OCI-LY1 (cell line): ENCODE results near the gene DEGS2.

Experiments used
- H2AFZ ChIP-seq: fragments of 200-600 bp; sonication (generic), shearing (Covaris generic); 2 replicates; pipeline ENCODE4 v1.6.0; 2014; ENCODE audit warnings: antibody characterized with exemption, mild to moderate bottlenecking, low read length
- H3F3A ChIP-seq: fragments of 200-600 bp; sonication (generic), shearing (Covaris generic); 2 replicates; pipeline ENCODE4 v1.6.0; 2014; ENCODE audit warnings: mild to moderate bottlenecking, antibody characterized with exemption, low read length, moderate library complexity; ENCODE audit not compliant: insufficient read depth
- H3K27ac ChIP-seq: fragments of 200-600 bp; sonication (generic); 2 replicates; pipeline ENCODE4 v1.5.1; 2014; ENCODE audit warnings: low read length, mixed run types, mild to moderate bottlenecking, low read depth; ENCODE audit not compliant: poor library complexity, severe bottlenecking
- H3K27me3 ChIP-seq: fragments of 200-600 bp; sonication (generic); 2 replicates; pipeline ENCODE4 v1.6.0; 2014; ENCODE audit warnings: antibody characterized with exemption, mild to moderate bottlenecking, low read length, moderate library complexity; ENCODE audit not compliant: insufficient read depth
- H3K36me3 ChIP-seq: fragments of 200-600 bp; sonication (generic); 2 replicates; pipeline ENCODE4 v1.6.1; 2014; ENCODE audit warnings: mild to moderate bottlenecking, antibody characterized with exemption, low read length, moderate library complexity, mixed read lengths; ENCODE audit not compliant: insufficient read depth
- H3K4me1 ChIP-seq: fragments of 200-600 bp; sonication (generic); 2 replicates; pipeline ENCODE4 v1.5.1; 2014; ENCODE audit warnings: mild to moderate bottlenecking, low read length, moderate library complexity; ENCODE audit not compliant: insufficient read depth, severe bottlenecking
- H3K4me2 ChIP-seq: fragments of 200-600 bp; sonication (generic), shearing (Covaris generic); 2 replicates; pipeline ENCODE4 v1.6.1; 2014; ENCODE audit warnings: low read length
- H3K4me3 ChIP-seq: fragments of 200-600 bp; sonication (generic); 2 replicates; pipeline ENCODE4 v1.5.1; 2014; ENCODE audit warnings: low read length, low read depth, mild to moderate bottlenecking, mixed read lengths; ENCODE audit not compliant: poor library complexity, severe bottlenecking
- H3K79me2 ChIP-seq: fragments of 200-600 bp; shearing (Covaris generic); 2 replicates; pipeline ENCODE4 v1.6.1; 2016; ENCODE audit warnings: mixed run types, low read length, mixed read lengths; ENCODE audit not compliant: insufficient read depth
- H3K9ac ChIP-seq: fragments of 200-600 bp; sonication (generic), shearing (Covaris generic); 2 replicates; pipeline ENCODE4 v1.6.1; 2014; ENCODE audit warnings: mild to moderate bottlenecking, low read length, mixed read lengths
- H3K9me2 ChIP-seq: fragments of 200-600 bp; sonication (generic), shearing (Covaris generic); 2 replicates; pipeline ENCODE4 v1.6.1; 2014; ENCODE audit warnings: low read depth, mild to moderate bottlenecking, low read length, mixed read lengths
- H3K9me3 ChIP-seq: fragments of 200-600 bp; shearing (Covaris generic); 2 replicates; pipeline ENCODE4 v1.6.1; 2014; ENCODE audit warnings: low read length, mixed read lengths
- H4K20me1 ChIP-seq: fragments of 200-600 bp; sonication (generic), shearing (Covaris generic); 2 replicates; pipeline ENCODE4 v1.6.0; 2016; ENCODE audit warnings: mild to moderate bottlenecking, low read length; ENCODE audit not compliant: insufficient read depth
- CTCF ChIP-seq: fragments of 200-600 bp; sonication (generic), shearing (Covaris generic); IDR thresholded peaks from 2 replicates; pipeline ENCODE4 v1.5.1; 2017; ENCODE audit warnings: mild to moderate bottlenecking, antibody characterized with exemption, low read length, moderate library complexity, mixed read lengths
- EZH2 ChIP-seq: fragments of 200-600 bp; sonication (generic), shearing (Covaris generic); IDR thresholded peaks from 2 replicates; pipeline ENCODE4 v1.8.0; 2017; ENCODE audit warnings: borderline replicate concordance, mixed run types, mild to moderate bottlenecking, antibody characterized with exemption, low read length, moderate library complexity, mixed read lengths

Gene DEGS2

DNA sequence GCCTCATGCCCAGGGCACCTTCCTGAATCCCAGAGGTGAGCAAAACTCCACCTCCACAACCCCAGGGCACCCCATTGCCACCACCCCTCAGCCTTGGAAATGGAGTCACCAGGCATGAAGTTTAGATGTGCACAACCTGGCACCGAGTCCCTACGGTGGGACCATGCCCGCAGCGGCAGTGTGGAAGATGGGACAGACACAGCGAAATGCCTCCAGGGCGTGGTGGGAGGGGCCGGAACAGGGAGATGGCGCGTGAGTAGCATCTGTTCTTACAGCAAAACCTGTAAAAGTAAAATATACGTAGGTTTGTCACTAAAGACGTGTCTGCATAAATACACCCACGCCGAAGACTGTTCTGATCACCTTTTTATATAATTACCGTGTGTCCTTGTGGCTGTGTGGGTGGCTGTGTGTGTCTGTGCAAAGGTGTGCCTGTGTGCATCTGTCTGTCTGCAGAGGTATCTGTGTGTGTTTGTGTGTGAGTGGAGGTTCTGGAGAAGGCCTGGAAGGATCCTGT, 17.4 kb upstream of the DEGS2 start:
- H3K4me2 ChIP-seq = no peak overlapping the region

DNA sequence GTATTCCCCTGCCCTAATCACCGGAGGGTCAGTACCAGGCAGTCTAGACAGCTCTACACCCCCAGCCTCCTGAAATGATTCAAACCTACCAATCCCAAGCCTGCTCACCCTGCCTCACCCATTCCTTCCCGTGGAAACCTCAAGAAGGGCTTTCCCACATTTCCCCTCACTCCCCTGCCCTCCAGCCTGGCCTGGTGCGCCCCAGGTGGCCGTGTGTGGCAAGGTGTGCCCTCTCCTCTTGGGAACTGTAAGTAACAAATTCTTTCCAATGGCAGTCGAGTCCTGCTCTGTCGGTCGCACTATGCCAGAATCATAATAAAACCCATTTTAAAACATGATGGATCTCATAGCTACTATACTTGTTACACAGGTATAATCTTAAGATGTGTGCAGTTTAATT, 13.9 kb upstream of the DEGS2 start:
- H2AFZ ChIP-seq = no peak overlapping the region
- no peak overlapping the region for H3K4me2 ChIP-seq
- no peak overlapping the region for H3K9ac ChIP-seq
- no peaks in the 10 kb centered on the region for H3K9me3 ChIP-seq
- H4K20me1 ChIP-seq = no peaks in the 10 kb centered on the region
- TF ChIP-seq EZH2 (no peak), CTCF (peak; percentile 11; the same call in 1 of the 2 replicates)
- H3K79me2 ChIP-seq = no peaks in the 10 kb centered on the region
- no peaks in the 10 kb centered on the region for H3K27me3 ChIP-seq
- no peak overlapping the region for H3K4me3 ChIP-seq
- no peaks in the 10 kb centered on the region for H3K4me1 ChIP-seq
- no peaks in the 10 kb centered on the region for H3F3A ChIP-seq
- no peaks in the 10 kb centered on the region for H3K36me3 ChIP-seq
- H3K9me2 ChIP-seq = no peaks in the 10 kb centered on the region
- H3K27ac ChIP-seq = no peak overlapping the region

More for the DNA sequence above, 17.4 kb upstream of the DEGS2 start:
- Histone ChIP-seq H3K9me3 (no peaks in the 10 kb centered on the region), H3K79me2 (no peaks in the 10 kb centered on the region), H3K27ac (no peak overlapping the region), H3K4me3 (no peak overlapping the region), H3K9ac (no peak overlapping the region), H3K36me3 (no peaks in the 10 kb centered on the region), H3K4me1 (no peaks in the 10 kb centered on the region), H3F3A (no peaks in the 10 kb centered on the region), H4K20me1 (no peaks in the 10 kb centered on the region), H3K27me3 (no peaks in the 10 kb centered on the region), H2AFZ (no peak overlapping the region), H3K9me2 (no peaks in the 10 kb centered on the region)
- TF ChIP-seq EZH2 (no peak), CTCF (no peak)

- Histone ChIP-seq H3K4me2 (no peak overlapping the region), H3K27ac (no peak overlapping the region), H3K79me2 (no peaks in the 10 kb centered on the region), H2AFZ (no peak overlapping the region), H4K20me1 (no peaks in the 10 kb centered on the region), H3K9ac (no peak overlapping the region), H3K27me3 (no peaks in the 10 kb centered on the region), H3K4me1 (no peaks in the 10 kb centered on the region), H3F3A (no peaks in the 10 kb centered on the region), H3K4me3 (no peak overlapping the region), H3K36me3 (no peaks in the 10 kb centered on the region), H3K9me2 (no peaks in the 10 kb centered on the region), H3K9me3 (no peaks in the 10 kb centered on the region)
- TF ChIP-seq EZH2 = no peak
- TF ChIP-seq CTCF = no peak
Observed at GRCh38 chr14:100172811-100173210, 13.4 kb upstream of the DEGS2 start.
